HG03045 (cell line): ENCODE measurements around the gene PNMA5.
A peak's percentile ranks its signal among the peaks of the same experiment; 100 is the strongest.
"Not testable (repeated sequence)": the region's sequence is repeated elsewhere in the genome, so short reads cannot be mapped to it uniquely, and the experiment has no call there.

Source experiments
- ATAC-seq: cut with Tn5 transposase; IDR thresholded peaks from one replicate; pipeline ENCODE4 v1.9.1; 2021; ENCODE audit warnings: mild to moderate bottlenecking, moderate library complexity; ENCODE audit not compliant: unreplicated experiment

The PNMA5 gene

DNA sequence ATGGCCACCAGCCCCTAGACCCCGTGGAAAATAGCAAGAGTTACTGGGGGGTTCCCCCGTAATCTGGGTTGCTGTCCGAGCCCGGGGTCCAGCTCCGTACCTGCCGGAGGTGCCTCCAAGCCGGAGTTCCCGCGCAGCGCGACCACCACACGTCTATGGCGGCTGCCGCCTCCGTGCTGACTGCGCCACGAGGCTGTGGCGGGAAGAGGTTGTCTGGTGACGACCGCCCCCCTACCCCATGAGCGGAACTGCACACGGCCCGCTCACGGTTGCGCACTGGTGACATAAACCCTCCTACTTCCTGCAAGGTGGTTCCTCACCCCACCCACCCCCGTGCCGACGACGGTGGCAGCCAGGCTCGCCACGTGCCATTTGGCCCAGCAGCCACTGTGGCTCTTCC, at the start of gene PNMA5:
Gene PNMA5, minus strand, starts transcription at position 184 of the 400 bp plus-strand sequence. CDS start 2,518 bp downstream, outside the sequence.
- no peak for ATAC-seq

- ATAC-seq = peak; percentile 73
Observed at GRCh38 chrX:153032397-153033118, 38.6 kb upstream of the PNMA5 start.

DNA sequence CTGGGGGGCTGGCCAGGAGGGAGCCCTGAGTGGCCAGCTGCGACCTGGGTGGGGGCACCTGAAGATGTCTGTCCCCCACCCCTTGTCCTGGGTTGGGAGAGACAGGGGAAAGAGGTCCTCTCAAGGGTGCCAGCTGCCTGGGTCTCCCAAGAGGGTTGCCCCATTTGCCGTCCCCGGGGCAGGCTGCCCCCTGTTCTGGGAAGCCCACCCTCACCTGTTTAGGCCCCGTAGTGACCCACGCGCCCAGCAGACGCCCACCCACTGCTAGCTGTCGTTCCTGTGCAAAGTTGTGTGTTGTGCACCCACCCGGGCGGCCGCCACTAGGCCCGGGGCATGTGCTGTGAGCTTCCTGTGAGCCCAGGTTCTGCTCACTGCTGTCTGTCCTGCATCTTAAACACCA, 36.9 kb upstream of the PNMA5 start:
- ATAC-seq = no peak

- no peak for ATAC-seq
Observed at GRCh38 chrX:153029875-153030274, 36.0 kb upstream of the PNMA5 start.

DNA sequence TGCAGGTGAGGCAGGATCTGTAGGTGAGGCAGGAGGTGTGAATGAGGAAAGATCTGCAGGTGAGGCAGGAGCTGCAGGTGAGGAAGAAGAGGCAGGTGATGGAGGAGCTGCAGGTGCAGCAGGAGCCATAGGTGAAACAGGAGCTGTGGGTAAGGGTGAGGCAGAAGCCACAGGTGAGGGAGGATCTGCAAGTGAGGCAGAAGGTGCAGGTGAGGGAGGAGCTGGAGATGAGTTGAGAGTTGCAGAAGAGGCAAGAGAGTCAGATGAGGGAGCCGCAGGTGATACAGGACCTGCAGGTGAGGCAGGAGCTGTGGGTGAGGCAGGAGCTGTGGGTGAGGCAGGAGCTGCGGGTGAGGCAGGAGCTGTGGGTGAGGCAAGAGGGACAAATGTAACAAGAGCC, 35.2 kb upstream of the PNMA5 start:
- ATAC-seq = no peak

DNA sequence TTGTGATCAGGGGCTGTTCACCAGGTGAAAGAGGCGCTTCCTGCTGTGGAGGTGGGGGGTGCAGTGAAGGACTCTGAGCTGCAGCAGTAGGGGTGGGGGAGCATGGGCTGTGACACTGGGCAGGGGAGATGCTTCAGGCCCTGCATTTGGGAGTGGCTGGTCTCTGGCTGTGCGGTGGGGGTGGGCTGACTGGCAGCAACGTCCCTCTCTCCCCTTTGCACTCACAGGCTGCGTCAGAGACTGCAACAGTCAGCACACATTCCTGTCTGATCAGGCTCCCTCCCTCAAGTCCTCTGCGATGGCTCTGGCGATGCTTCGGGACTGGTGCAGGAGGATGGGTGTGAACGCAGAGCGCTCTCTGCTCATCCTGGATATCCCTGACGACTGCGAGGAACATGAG, 34.6 kb upstream of the PNMA5 start:
- ATAC-seq = not testable (repeated sequence)

- not testable (repeated sequence) for ATAC-seq
Observed at GRCh38 chrX:153026501-153026900, 32.6 kb upstream of the PNMA5 start.

DNA sequence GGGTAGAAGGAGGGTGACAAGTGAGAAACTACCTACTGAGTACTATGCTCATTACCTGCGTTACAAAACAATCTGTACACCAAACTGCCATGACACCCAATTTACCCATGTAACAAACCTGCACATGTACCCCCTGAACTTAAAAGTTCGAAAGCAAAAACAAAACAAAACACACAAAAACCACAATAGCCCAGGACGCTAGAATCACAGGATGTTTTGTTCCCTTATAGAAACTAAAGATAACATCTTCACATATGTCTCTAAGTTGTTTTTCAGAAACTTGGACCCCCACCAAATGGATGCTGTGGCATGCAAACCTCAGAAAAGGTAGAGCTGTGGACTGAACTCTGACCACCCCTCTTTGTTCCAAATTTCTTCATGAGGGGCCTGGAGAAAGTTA, 25.2 kb upstream of the PNMA5 start:
- no peak for ATAC-seq

- not testable (repeated sequence) for ATAC-seq
Observed at GRCh38 chrX:153017174-153017573, 23.3 kb upstream of the PNMA5 start.

DNA sequence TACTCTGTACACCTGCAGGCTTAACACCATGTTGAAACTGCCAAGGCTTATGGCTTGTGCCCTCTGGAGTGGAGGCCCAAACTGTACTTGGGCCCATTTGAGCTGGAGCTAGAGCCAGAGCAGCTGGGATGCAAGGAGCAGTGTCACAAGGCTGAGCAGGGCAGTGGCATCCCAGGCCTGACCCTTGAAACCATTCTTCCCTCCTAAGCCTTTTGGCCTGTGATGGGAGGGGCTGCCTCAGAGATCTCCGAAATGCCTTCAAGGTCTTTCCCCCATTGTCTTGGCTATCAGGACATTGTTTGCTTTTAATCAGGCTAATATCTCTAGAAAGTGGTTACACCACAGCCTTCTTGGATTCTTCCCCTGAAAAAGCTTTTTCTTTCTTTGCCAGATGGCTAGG, 10.9 kb upstream of the PNMA5 start:
- no peak for ATAC-seq

- ATAC-seq = no peak
Observed at GRCh38 chrX:153003981-153004380, 10.1 kb upstream of the PNMA5 start.

- not testable (repeated sequence) for ATAC-seq
Observed at GRCh38 chrX:153002182-153002581, 8.3 kb upstream of the PNMA5 start.

- ATAC-seq = no peak
Observed at GRCh38 chrX:152997337-152997736, 3.4 kb upstream of the PNMA5 start.

GRCh38 chrX:152992115-152992514, 1.8 kb downstream of the PNMA5 start:
- ATAC-seq = no peak

- ATAC-seq = no peak
Observed at GRCh38 chrX:152991123-152991522, 2.8 kb downstream of the PNMA5 start.

DNA sequence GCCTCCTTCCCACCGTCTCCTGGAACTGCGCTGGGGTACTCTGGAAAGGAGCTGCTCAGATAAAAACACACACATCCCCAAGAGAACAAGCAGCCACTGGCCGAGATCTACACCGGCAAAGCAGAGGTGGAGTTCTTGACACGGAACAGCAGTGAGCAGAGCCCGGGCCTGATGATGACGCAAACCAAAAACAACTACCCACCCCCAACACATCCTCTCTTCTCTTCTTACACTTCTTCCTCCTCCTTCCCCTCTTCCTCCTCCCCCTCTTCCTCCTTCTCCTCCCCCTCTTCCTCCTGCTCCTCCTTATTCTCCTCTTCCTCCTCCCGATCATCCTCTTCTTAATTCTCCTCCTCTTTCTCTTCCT, 4.6 kb downstream of the PNMA5 start:
- ATAC-seq = no peak

- no peak for ATAC-seq
Observed at GRCh38 chrX:152988536-152989291, 5.2 kb downstream of the PNMA5 start.

DNA sequence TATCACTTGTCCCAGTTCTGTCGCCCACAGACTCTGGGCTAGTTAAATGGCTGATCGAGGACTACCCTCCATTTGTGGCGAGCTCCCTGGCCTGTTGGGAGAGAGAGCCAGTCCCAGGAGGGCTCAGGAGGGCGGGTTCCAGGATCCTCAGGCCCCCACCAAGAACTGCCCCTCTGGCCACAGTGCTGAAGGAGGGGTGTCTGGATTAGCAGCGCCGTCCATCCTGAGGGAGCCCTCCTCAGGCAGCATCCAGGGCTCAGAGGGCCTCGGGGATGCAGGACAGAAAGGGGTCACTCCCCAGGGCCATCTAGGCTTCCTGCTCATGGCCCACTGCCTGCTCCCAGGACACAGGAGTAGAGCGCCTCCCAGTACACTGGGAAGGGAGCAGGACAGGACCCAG, 6.1 kb downstream of the PNMA5 start:
- no peak for ATAC-seq

DNA sequence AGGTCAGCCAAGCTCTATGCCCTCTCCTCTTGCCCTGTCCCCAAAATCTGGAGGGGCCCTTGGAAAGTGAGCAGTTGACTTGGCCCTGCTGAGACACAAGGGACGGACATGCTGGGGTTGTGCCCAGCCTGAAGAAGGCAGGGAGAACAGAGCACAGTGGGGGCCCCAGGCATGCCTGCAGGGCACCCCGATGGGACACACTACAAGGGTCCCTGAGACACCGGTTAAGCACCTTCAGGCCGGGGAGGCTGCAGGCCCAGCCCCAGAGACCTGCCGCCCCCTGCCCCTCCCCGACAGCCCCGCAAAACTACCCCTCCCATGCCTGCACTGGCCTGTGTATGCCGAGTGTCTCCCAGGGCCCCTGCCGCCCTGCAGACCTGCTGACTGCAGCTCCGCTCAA, 6.8 kb downstream of the PNMA5 start:
- not testable (repeated sequence) for ATAC-seq

- not testable (repeated sequence) for ATAC-seq
Observed at GRCh38 chrX:152985383-152985782, 8.5 kb downstream of the PNMA5 start.

GRCh38 chrX:152968193-152968592, 25.7 kb downstream of the PNMA5 start:
- no peak for ATAC-seq

GRCh38 chrX:152960115-152960514, 33.8 kb downstream of the PNMA5 start:
- no peak for ATAC-seq
